ENCODE results near the gene BST1.

DNA sequence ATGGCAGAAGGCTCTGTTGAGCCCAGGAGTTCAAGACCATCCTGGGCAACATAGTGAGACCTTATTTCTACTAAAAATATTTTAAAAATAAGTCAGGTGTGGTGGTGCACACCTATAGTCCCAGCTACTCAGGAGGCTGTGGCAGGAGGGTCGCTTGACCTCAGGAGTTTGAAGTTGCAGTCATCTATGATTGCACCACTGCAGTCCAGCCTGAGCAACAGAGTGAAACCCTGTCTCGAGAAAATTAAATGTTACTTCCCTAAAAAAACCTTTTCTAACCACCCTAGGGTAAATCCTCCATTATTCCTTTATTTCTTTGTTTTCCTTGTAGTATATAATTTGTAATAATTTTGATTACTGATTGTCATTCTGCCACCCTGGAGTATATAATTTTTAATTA is 13.3 kb upstream of the BST1 start:
- TF ChIP-seq, protein P1, sequence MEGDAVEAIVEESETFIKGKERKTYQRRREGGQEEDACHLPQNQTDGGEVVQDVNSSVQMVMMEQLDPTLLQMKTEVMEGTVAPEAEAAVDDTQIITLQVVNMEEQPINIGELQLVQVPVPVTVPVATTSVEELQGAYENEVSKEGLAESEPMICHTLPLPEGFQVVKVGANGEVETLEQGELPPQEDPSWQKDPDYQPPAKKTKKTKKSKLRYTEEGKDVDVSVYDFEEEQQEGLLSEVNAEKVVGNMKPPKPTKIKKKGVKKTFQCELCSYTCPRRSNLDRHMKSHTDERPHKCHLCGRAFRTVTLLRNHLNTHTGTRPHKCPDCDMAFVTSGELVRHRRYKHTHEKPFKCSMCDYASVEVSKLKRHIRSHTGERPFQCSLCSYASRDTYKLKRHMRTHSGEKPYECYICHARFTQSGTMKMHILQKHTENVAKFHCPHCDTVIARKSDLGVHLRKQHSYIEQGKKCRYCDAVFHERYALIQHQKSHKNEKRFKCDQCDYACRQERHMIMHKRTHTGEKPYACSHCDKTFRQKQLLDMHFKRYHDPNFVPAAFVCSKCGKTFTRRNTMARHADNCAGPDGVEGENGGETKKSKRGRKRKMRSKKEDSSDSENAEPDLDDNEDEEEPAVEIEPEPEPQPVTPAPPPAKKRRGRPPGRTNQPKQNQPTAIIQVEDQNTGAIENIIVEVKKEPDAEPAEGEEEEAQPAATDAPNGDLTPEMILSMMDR (IDR thresholded peaks at IDR 0.05) = no peak
- TF ChIP-seq POLR2A (IDR thresholded peaks at IDR 0.05) (no peak), EP300 (IDR thresholded peaks at IDR 0.05) (no peak), POLR2AphosphoS5 (IDR thresholded peaks at IDR 0.05) (no peak)

All from upper lobe of left lung (tissue), 4 donors.